22Rv1 (cell line): ENCODE results near the gene PELI1.

Experiments used
- CTCF ChIP-seq: fragments of 450-650 bp; IDR thresholded peaks from 2 replicates; pipeline ENCODE4 v1.5.1; 2017; ENCODE audit warnings: mild to moderate bottlenecking
- ZFX ChIP-seq: fragments of 450-650 bp; IDR thresholded peaks from 2 replicates; pipeline ENCODE4 v1.6.1; 2017; ENCODE audit warnings: antibody characterized with exemption, borderline replicate concordance

GRCh38 chr2:64143169-64144056, 807 bp downstream of the PELI1 start:
- TF ChIP-seq CTCF, result no peak
- no peak for TF ChIP-seq ZFX
